HepG2 (cell line): ENCODE measurements around the gene ARL15. TPM values are rescaled to one million over a fixed set of nuclear protein-coding genes. Genes with fewer than 3 reads are reported as not detected.

Experiments used
- ATAC-seq: fragments of 200-7000 bp; cut with Tn5 transposase; 3 replicates; pipeline ENCODE4 v1.9.1; 2020; ENCODE audit warnings: mild to moderate bottlenecking, moderate library complexity
- BruUV-seq: library from RNA; stranded (reverse); fragments of 400-500 nt; replicated peaks from 2 replicates; lab custom pipeline; 2021; lab: Mats Ljungman, UMichigan
- CTCF ChIA-PET: fragments of 300-600 bp; formaldehyde crosslinking; extraction: SDS; loops from one replicate; lab custom pipeline; 2021; ENCODE audit warnings: low total read pairs, inconsistent platforms, low intra/inter-chr PET ratio; lab: Yijun Ruan, JAX
- POLR2A ChIA-PET: fragments of 350-600 bp; sonication (Branson Sonifier 250); formaldehyde crosslinking; loops from one replicate; lab custom pipeline; 2020; ENCODE audit warnings: antibody characterized with exemption, inconsistent platforms; lab: Yijun Ruan, JAX
- DNase-seq: peaks from one replicate; pipeline ENCODE4 v3.0.0-alpha.2; 2015; ENCODE audit warnings: low spot score
- FAIRE-seq: peaks from 3 replicates; lab custom pipeline; 2011; peaks lifted over from hg19 to GRCh38; lab: Jason Lieb, UNC
- H2AFZ ChIP-seq: one replicate; pipeline ENCODE4 v1.6.1; 2011; ENCODE audit warnings: low read length, inconsistent platforms
- H3K27ac ChIP-seq: fragments of 300-600 bp; 3 replicates; pipeline ENCODE4 v1.8.0; 2011; ENCODE audit warnings: mixed run types, mild to moderate bottlenecking, mixed read lengths, low read length, inconsistent platforms; ENCODE audit not compliant: insufficient read depth; ENCODE audit errors: extremely low read length
- H3K27me3 ChIP-seq, 2 experiments: fragments of 200-600 bp in 1 of 2; 2 replicates in 1 of 2; 3 replicates in 1 of 2; pipeline versions ENCODE4 v1.6.0 to v1.8.0; 2011; ENCODE audit warnings: low read length in 2 of 2, mild to moderate bottlenecking in 2 of 2, moderate library complexity in 2 of 2, inconsistent platforms in 1 of 2; ENCODE audit not compliant: insufficient read depth in 2 of 2, control insufficient read depth in 1 of 2
- H3K36me3 ChIP-seq, 2 experiments: fragments of 200-600 bp in 1 of 2; replicated peaks in 1 of 2; 2 replicates in 1 of 2; 3 replicates in 1 of 2; pipeline versions ENCODE4 v1.5.1 to v1.8.0; 2011; ENCODE audit warnings: low read length in 2 of 2, inconsistent platforms in 1 of 2; ENCODE audit not compliant: insufficient read depth in 2 of 2, control insufficient read depth in 1 of 2
- H3K4me1 ChIP-seq: 2 replicates; pipeline ENCODE4 v1.5.1; 2012; ENCODE audit warnings: low read length, inconsistent platforms; ENCODE audit not compliant: insufficient read depth
- H3K4me2 ChIP-seq: 2 replicates; pipeline ENCODE4 v1.6.0; 2011; ENCODE audit warnings: low read depth, low read length, inconsistent platforms
- H3K4me3 ChIP-seq, 3 experiments: fragments of 200-600 bp in 1 of 3; sonication (generic), shearing (Covaris generic) in 1 of 3; replicated peaks in 1 of 3; 2 replicates each; pipeline ENCODE4 v1.5.1; 2011 to 2016; ENCODE audit warnings: low read length in 3 of 3, inconsistent platforms in 2 of 3, low read depth in 2 of 3, mild to moderate bottlenecking in 2 of 3, control low read depth in 1 of 3, mixed read lengths in 1 of 3; ENCODE audit not compliant: insufficient read depth in 1 of 3
- H3K79me2 ChIP-seq: one replicate; pipeline ENCODE4 v1.6.1; 2011; ENCODE audit warnings: low read length, inconsistent platforms; ENCODE audit not compliant: insufficient read depth
- H3K9ac ChIP-seq: 2 replicates; pipeline ENCODE4 v1.6.0; 2011; ENCODE audit warnings: mild to moderate bottlenecking, low read depth, low read length, inconsistent platforms; ENCODE audit not compliant: insufficient read depth
- H3K9me3 ChIP-seq: 2 replicates; pipeline ENCODE4 v1.5.1; 2012; ENCODE audit warnings: mild to moderate bottlenecking, low read length
- H4K20me1 ChIP-seq: 2 replicates; pipeline ENCODE4 v1.6.0; 2011; ENCODE audit warnings: inconsistent platforms, mild to moderate bottlenecking, low read length, moderate library complexity; ENCODE audit not compliant: insufficient read depth
- CREB3 ChIP-seq: sonication (generic); formaldehyde crosslinking; IDR thresholded peaks from 2 replicates; pipeline ENCODE4 v1.5.0; 2020; ENCODE audit warnings: missing genetic modification reagents
- E2F1 ChIP-seq: sonication (generic); formaldehyde crosslinking; IDR thresholded peaks from 2 replicates; pipeline ENCODE4 v1.5.0; 2020; ENCODE audit warnings: missing genetic modification reagents
- KLF6 ChIP-seq: IDR thresholded peaks from 2 replicates; pipeline ENCODE4 v1.8.0; 2016; ENCODE audit warnings: missing biosample characterization, missing genetic modification reagents
- MED1 ChIP-seq: sonication (generic); formaldehyde crosslinking; IDR thresholded peaks from 2 replicates; pipeline ENCODE4 v1.4.0; 2020; ENCODE audit warnings: missing genetic modification reagents
- NFIB ChIP-seq: sonication (generic); formaldehyde crosslinking; IDR thresholded peaks from 2 replicates; pipeline ENCODE4 v1.9.0; 2021; ENCODE audit warnings: missing genetic modification reagents, mild to moderate bottlenecking, borderline replicate concordance
- U2AF2 ChIP-seq: fragments of 200-400 bp; formaldehyde crosslinking; IDR thresholded peaks from 2 replicates; pipeline ENCODE4 v1.6.1; 2017; ENCODE audit warnings: low read depth, mild to moderate bottlenecking, low read length
- ZBTB49 ChIP-seq: sonication (generic); formaldehyde crosslinking; IDR thresholded peaks from 2 replicates; pipeline ENCODE4 v1.4.0; 2020; ENCODE audit warnings: missing genetic modification reagents, borderline replicate concordance
- ZNF263 ChIP-seq: sonication (generic); formaldehyde crosslinking; IDR thresholded peaks from 2 replicates; pipeline ENCODE4 v1.4.0; 2020; ENCODE audit warnings: missing genetic modification reagents
- ZNF430 ChIP-seq: sonication (generic); formaldehyde crosslinking; IDR thresholded peaks from 2 replicates; pipeline ENCODE4 v1.9.0; 2021; ENCODE audit warnings: mild to moderate bottlenecking, missing genetic modification reagents
- ZNF512 ChIP-seq: sonication (generic); formaldehyde crosslinking; IDR thresholded peaks from 2 replicates; pipeline ENCODE4 v1.4.0; 2020; ENCODE audit warnings: mild to moderate bottlenecking, missing genetic modification reagents
- ZNF691 ChIP-seq: sonication (generic); formaldehyde crosslinking; IDR thresholded peaks from 2 replicates; pipeline ENCODE4 v1.4.0; 2020; ENCODE audit warnings: missing genetic modification reagents, low read depth, mild to moderate bottlenecking, borderline replicate concordance
- ZNF737 ChIP-seq: sonication (generic); formaldehyde crosslinking; IDR thresholded peaks from 2 replicates; pipeline ENCODE4 v1.5.0; 2020; ENCODE audit warnings: missing genetic modification reagents, mild to moderate bottlenecking, borderline replicate concordance
- ZNF782 ChIP-seq: sonication (generic); formaldehyde crosslinking; IDR thresholded peaks from 2 replicates; pipeline ENCODE4 v1.4.0; 2020; ENCODE audit warnings: missing genetic modification reagents, mild to moderate bottlenecking, borderline replicate concordance
- WGBS: methylation state at CpG from one replicate; pipeline ENCODE4 v1.1.6; 2017; ENCODE audit warnings: low lambda C conversion rate; 5-methylcytosine and 5-hydroxymethylcytosine counted together
- in situ Hi-C: cut with HindIII; loops from 2 replicates; pipeline ENCODE4 v1.10.0; 2017; ENCODE audit warnings: low pct_unique_long_range_greater_than_20kb; ENCODE audit not compliant: extremely low pct_ligation_motif_present
- intact Hi-C: fragments of 100-400 bp; cut with micrococcal nuclease; formaldehyde crosslinking; loops from one replicate; pipeline ENCODE4 v1.10.0; 2022; ENCODE audit not compliant: unreplicated experiment
- polyA plus RNA-seq, 8 experiments: library from polyadenylated mRNA; depleted of rRNA in 3 of 8; stranded (reverse) in 7 of 8; unstranded in 1 of 8; fragments of >200 nt; fragmentation: Illumina TruSeq in 4 of 8; extraction: Trizol in 4 of 8; gene quantifications; 2 replicates each; pipeline versions ENCODE4 v1.2.1 to v1.2.3, GENCODE V29; 2011 to 2016; ENCODE audit warnings: low read depth in 4 of 8, missing spikeins in 1 of 8, mixed read lengths in 1 of 8; ENCODE audit not compliant: insufficient read depth in 1 of 8
- total RNA-seq, 5 experiments: library from RNA; depleted of rRNA; stranded (reverse); fragments of >200 nt; fragmentation: Illumina TruSeq; extraction: Trizol; gene quantifications; 2 replicates each; pipeline ENCODE4 v1.2.3, GENCODE V29; 2016; ENCODE audit warnings: low read depth in 1 of 5

ARL15 gene
- total and polyA plus RNA-seq, 2 of the 13 experiments (the other 11 are each of a cell fraction or from before 2014, with no cell fraction given), result 2.5 to 7.7 TPM

- Histone ChIP-seq H3K4me1 (no peaks in the 10 kb centered on the region), H3K36me3 (no peaks in the 10 kb centered on the region), H3K27ac (no peak overlapping the region), H3K27me3 (no peaks in the 10 kb centered on the region), H3K4me2 (no peak overlapping the region), H2AFZ (no peak overlapping the region), H3K79me2 (no peaks in the 10 kb centered on the region), H3K9me3 (no peaks in the 10 kb centered on the region), H4K20me1 (no peaks in the 10 kb centered on the region), H3K4me3 (no peak overlapping the region), H3K9ac (no peak overlapping the region)
- FAIRE-seq (no peak), ATAC-seq (no peak), DNase-seq (no peak)
- in situ Hi-C loops, result no loop called here
- 77% methylated on average over 3 of the region's 3 CpGs for WGBS
- POLR2A ChIA-PET, result no interaction called here
- CTCF ChIA-PET, result no interaction called here
- intact Hi-C loops, result no loop called here
- TF ChIP-seq U2AF2 (no peak), ZNF737 (CRISPR knock-in tag) (no peak), ZBTB49 (no peak), NFIB (CRISPR knock-in tag) (no peak), ZNF512 (CRISPR knock-in tag) (no peak), CREB3 (CRISPR knock-in tag) (no peak), MED1 (CRISPR knock-in tag) (no peak), ZNF782 (CRISPR knock-in tag) (no peak), ZNF691 (no peak), E2F1 (CRISPR knock-in tag) (no peak), ZNF263 (CRISPR knock-in tag) (no peak), ZNF430 (CRISPR knock-in tag) (no peak), KLF6 (CRISPR knock-in tag) (no peak)
- BruUV-seq, result no TSS peak
Measured at GRCh38 chr5:54291498-54291897, 18.9 kb downstream of the ARL15 start.
